Endothelial cell of umbilical vein (primary cell): Measurements from ENCODE around the gene TMEM178B. TPM values are rescaled to one million over a fixed set of nuclear protein-coding genes. Genes with fewer than 3 reads are reported as not detected.

ENCODE experiments used
- BruUV-seq: library from RNA; stranded (reverse); fragments of 400-500 nt; replicated peaks from 2 replicates; lab custom pipeline; 2021; lab: Mats Ljungman, UMichigan
- CTCF ChIA-PET: fragments of 300-600, 350-600 bp; sonication (Branson Sonifier 250); formaldehyde crosslinking; loops from one replicate; lab custom pipeline; 2021; ENCODE audit warnings: antibody characterized with exemption, inconsistent platforms; lab: Charles Lee
- POLR2A ChIA-PET: fragments of 300-600, 350-600 bp; sonication (Branson Sonifier 250); formaldehyde crosslinking; loops from one replicate; lab custom pipeline; 2021; ENCODE audit warnings: antibody characterized with exemption, inconsistent platforms; lab: Charles Lee
- DNase-seq: peaks from one replicate; pipeline ENCODE4 v3.0.0-alpha.2; 2011; ENCODE audit warnings: low read depth, low spot score
- FAIRE-seq: peaks from 2 replicates; lab custom pipeline; 2011; peaks lifted over from hg19 to GRCh38; lab: Jason Lieb, UNC
- H2AFZ ChIP-seq: 2 replicates; pipeline ENCODE4 v1.6.0; 2012; ENCODE audit warnings: low read depth, low read length, control low read depth, inconsistent platforms
- H3K27ac ChIP-seq: 2 replicates; pipeline ENCODE4 v1.5.1; 2011; ENCODE audit warnings: low read depth, mild to moderate bottlenecking, control low read depth, low read length, moderate library complexity; ENCODE audit not compliant: insufficient read depth
- H3K27me3 ChIP-seq, 2 experiments: 2 replicates each; pipeline versions ENCODE4 v1.6.0 to v1.6.1; 2011; ENCODE audit warnings: low read length in 2 of 2, mixed read lengths in 1 of 2; ENCODE audit not compliant: control insufficient read depth in 2 of 2, insufficient read depth in 2 of 2
- H3K36me3 ChIP-seq, 2 experiments: 2 replicates in 1 of 2; 3 replicates in 1 of 2; pipeline ENCODE4 v1.5.1; 2011; ENCODE audit warnings: low read length in 2 of 2, mild to moderate bottlenecking in 1 of 2, moderate library complexity in 1 of 2; ENCODE audit not compliant: control insufficient read depth in 2 of 2, insufficient read depth in 2 of 2; ENCODE audit errors: extremely low read depth in 1 of 2
- H3K4me1 ChIP-seq: 3 replicates; pipeline ENCODE4 v1.5.1; 2011; ENCODE audit warnings: mild to moderate bottlenecking, low read length; ENCODE audit not compliant: control insufficient read depth, insufficient read depth; ENCODE audit errors: extremely low read depth
- H3K4me2 ChIP-seq: 2 replicates; pipeline ENCODE4 v1.6.1; 2011; ENCODE audit warnings: low read length, control low read depth, mixed read lengths; ENCODE audit not compliant: insufficient read depth
- H3K4me3 ChIP-seq, 3 experiments: fragments of 200-600 bp in 1 of 3; sonication (generic), shearing (Covaris generic) in 1 of 3; replicated peaks in 1 of 3; 2 replicates each; pipeline ENCODE4 v1.5.1; 2011 to 2016; ENCODE audit warnings: control low read depth in 3 of 3, low read length in 3 of 3, mild to moderate bottlenecking in 2 of 3, inconsistent platforms in 1 of 3, low read depth in 1 of 3, moderate library complexity in 1 of 3; ENCODE audit not compliant: insufficient read depth in 1 of 3
- H3K79me2 ChIP-seq: 2 replicates; pipeline ENCODE4 v1.6.0; 2012; ENCODE audit warnings: low read length, inconsistent platforms; ENCODE audit not compliant: control insufficient read depth, insufficient read depth
- H3K9ac ChIP-seq: replicated peaks from 2 replicates; pipeline ENCODE3; 2011; ENCODE audit warnings: low read length, control low read depth; ENCODE audit not compliant: insufficient read depth; ENCODE audit errors: extremely low read depth
- H3K9me1 ChIP-seq: replicated peaks from 3 replicates; pipeline ENCODE4 v1.6.0; 2011; ENCODE audit warnings: mild to moderate bottlenecking, low read length; ENCODE audit not compliant: control insufficient read depth, insufficient read depth; ENCODE audit errors: extremely low read depth
- H3K9me3 ChIP-seq: replicated peaks from 2 replicates; pipeline ENCODE4 v1.5.1; 2012; ENCODE audit warnings: low read length, inconsistent platforms; ENCODE audit not compliant: control insufficient read depth, insufficient read depth
- H4K20me1 ChIP-seq: replicated peaks from 2 replicates; pipeline ENCODE3; 2011; ENCODE audit warnings: mild to moderate bottlenecking, low read length; ENCODE audit not compliant: control insufficient read depth, insufficient read depth; ENCODE audit errors: extremely low read depth
- CTCF ChIP-seq, 2 donors: IDR thresholded peaks; 1 replicate in 1 of 2; 2 replicates in 1 of 2; pipeline ENCODE4 v1.5.1; 2011; ENCODE audit warnings: low read length in 2 of 2, mild to moderate bottlenecking in 2 of 2, moderate library complexity in 2 of 2, control low read depth in 1 of 2, inconsistent platforms in 1 of 2, low read depth in 1 of 2; ENCODE audit not compliant: insufficient read depth in 1 of 2; ENCODE audit errors: extremely low read depth in 1 of 2
- EZH2 ChIP-seq: IDR thresholded peaks from 2 replicates; pipeline ENCODE4 v1.6.1; 2012; ENCODE audit warnings: borderline replicate concordance, low read depth, mild to moderate bottlenecking, moderate library complexity, low read length, inconsistent platforms; ENCODE audit not compliant: severe bottlenecking
- FOS ChIP-seq: IDR thresholded peaks from 2 replicates; pipeline ENCODE4 v1.6.1; 2011; ENCODE audit warnings: mild to moderate bottlenecking, low read length, moderate library complexity, borderline replicate concordance; ENCODE audit not compliant: insufficient read depth
- GATA2 ChIP-seq: IDR thresholded peaks from 2 replicates; pipeline ENCODE4 v1.7.0; 2011; ENCODE audit warnings: low read depth, mild to moderate bottlenecking, moderate library complexity, mixed read lengths, low read length; ENCODE audit not compliant: insufficient read length, insufficient read depth
- JUN ChIP-seq: IDR thresholded peaks from 2 replicates; pipeline ENCODE4 v1.6.1; 2011; ENCODE audit warnings: borderline replicate concordance, low read depth; ENCODE audit not compliant: insufficient read length, insufficient read depth
- MAX ChIP-seq: IDR thresholded peaks from 2 replicates; pipeline ENCODE4 v1.6.1; 2011; ENCODE audit not compliant: insufficient read depth, insufficient read length
- MYC ChIP-seq: IDR thresholded peaks from one replicate; pipeline ENCODE4 v1.6.1; 2011; ENCODE audit warnings: mild to moderate bottlenecking, low read depth, low read length
- POLR2A ChIP-seq: IDR thresholded peaks from 2 replicates; pipeline ENCODE4 v1.6.1; 2012; ENCODE audit warnings: low read depth, mild to moderate bottlenecking, control low read depth, low read length
- POLR2AphosphoS5 ChIP-seq: IDR thresholded peaks from 2 replicates; pipeline ENCODE4 v1.6.1; 2012; ENCODE audit warnings: low read depth, mild to moderate bottlenecking, control low read depth, low read length, moderate library complexity; ENCODE audit not compliant: insufficient read depth
- dilution Hi-C: fragments of 300-500 bp; cut with MboI; formaldehyde crosslinking; loops from one replicate; pipeline ENCODE4 v1.15.0; 2019; ENCODE audit warnings: low sequenced_read_pairs; ENCODE audit not compliant: extremely low pct_ligation_motif_present
- intact Hi-C: fragments of 100-400 bp; cut with micrococcal nuclease; formaldehyde crosslinking; loops from one replicate; pipeline ENCODE4 v1.10.0; 2022
- polyA plus RNA-seq, 4 experiments: library from polyadenylated mRNA; depleted of rRNA in 3 of 4; stranded (reverse) in 3 of 4; unstranded in 1 of 4; fragments of >200 nt; gene quantifications; 2 replicates each; pipeline versions ENCODE4 v1.2.1 to v1.2.3, GENCODE V29; 2011 to 2012; ENCODE audit warnings: missing spikeins in 1 of 4
- total RNA-seq: library from RNA; stranded (reverse); gene quantifications from 2 replicates; pipeline ENCODE4 v1.2.3, GENCODE V29; 2021

Gene TMEM178B
- total and polyA plus RNA-seq, 2 donors (not counting 3 experiments of a cell fraction or from before 2014, with no cell fraction given) = not detected

GRCh38 chr7:141268614-141269013 lies 194.8 kb downstream of the TMEM178B start:
- Histone ChIP-seq H3K27ac (no peak overlapping the region), H3K27me3 (no peaks in the 10 kb centered on the region), H3K9me1 (no peaks in the 10 kb centered on the region), H3K4me2 (no peak overlapping the region), H3K4me1 (no peaks in the 10 kb centered on the region), H3K9me3 (peaks cover under 1% of the 10 kb centered on the region), H3K4me3 (no peak overlapping the region), H3K79me2 (no peaks in the 10 kb centered on the region), H3K36me3 (no peaks in the 10 kb centered on the region), H2AFZ (no peak overlapping the region), H4K20me1 (no peaks in the 10 kb centered on the region), H3K9ac (no peak overlapping the region)
- DNase-seq = no peak
- ChIA-PET POLR2A (no interaction called here), CTCF (interaction anchor here (0.9 kb wide), 1 partner anchor 27 kb away, joined by 3 read pairs; no protein-coding TSS in a partner anchor)
- dilution Hi-C loops = no loop called here
- BruUV-seq = no TSS peak
- no peak for FAIRE-seq
- no peak for TF ChIP-seq POLR2A
- no peak for TF ChIP-seq MAX
- no peak for TF ChIP-seq GATA2
- TF ChIP-seq FOS = no peak
- no peak for TF ChIP-seq CTCF (IDR thresholded peaks at IDR 0.05; ENCODE audit: extremely low read depth in 1 of 2, insufficient read depth in 1 of 2, low read depth in 1 of 2, low read length in 2 of 2)
- no peak for TF ChIP-seq POLR2AphosphoS5
- no peak for TF ChIP-seq JUN
- TF ChIP-seq MYC = no peak
- no peak for TF ChIP-seq EZH2
- intact Hi-C loops = no loop called here
